HEK293 (cell line): ENCODE results near the gene EXOSC1.

Source experiments
- CTCF ChIA-PET: fragments of 350-600 bp; formaldehyde crosslinking; extraction: SDS; loops from one replicate; lab custom pipeline; 2021; ENCODE audit warnings: antibody characterized with exemption; lab: Yijun Ruan, JAX
- POLR2A ChIA-PET: fragments of 300-600 bp; formaldehyde crosslinking; extraction: SDS; loops from one replicate; lab custom pipeline; 2020; ENCODE audit warnings: antibody characterized with exemption, inconsistent platforms; lab: Yijun Ruan, JAX
- H3K27ac ChIP-seq: fragments of 200-500 bp; sonication (Bioruptor generic); 2 replicates; pipeline ENCODE4 v1.5.1; 2014; ENCODE audit warnings: low read depth, low read length, control low read depth, inconsistent platforms; ENCODE audit errors: extremely low read depth
- H3K36me3 ChIP-seq, 2 experiments: fragments of 200-500 bp in 1 of 2; sonication (Bioruptor generic) in 1 of 2; 1 replicate in 1 of 2; 2 replicates in 1 of 2; pipeline ENCODE4 v1.5.1; 2014 to 2017; ENCODE audit warnings: inconsistent platforms in 2 of 2, low read length in 2 of 2; ENCODE audit not compliant: control insufficient read depth in 2 of 2, insufficient read depth in 1 of 2
- H3K4me1 ChIP-seq: fragments of 200-500 bp; sonication (Bioruptor generic); 2 replicates; pipeline ENCODE4 v1.5.1; 2014; ENCODE audit warnings: mild to moderate bottlenecking, low read length, inconsistent platforms; ENCODE audit not compliant: control insufficient read depth, insufficient read depth
- H3K4me3 ChIP-seq: 2 replicates; pipeline ENCODE4 v1.5.1; 2011; ENCODE audit warnings: low read depth, mild to moderate bottlenecking, control low read depth, low read length, moderate library complexity
- H3K9me3 ChIP-seq: fragments of 200-500 bp; sonication (Bioruptor generic); 2 replicates; pipeline ENCODE4 v1.5.1; 2014; ENCODE audit warnings: low read depth, low read length, inconsistent platforms; ENCODE audit not compliant: control insufficient read depth, insufficient read depth
- KLF8 ChIP-seq: fragments of 450-650 bp; formaldehyde crosslinking; IDR thresholded peaks from 2 replicates; pipeline ENCODE4 v1.5.1; 2016; ENCODE audit warnings: missing biosample characterization, missing genetic modification characterization
- MYNN ChIP-seq: fragments of 450-650 bp; formaldehyde crosslinking; IDR thresholded peaks from 2 replicates; pipeline ENCODE4 v1.5.1; 2016; ENCODE audit warnings: missing biosample characterization, missing genetic modification characterization, borderline replicate concordance
- PRDM1 ChIP-seq: fragments of 450-650 bp; formaldehyde crosslinking; IDR thresholded peaks from 2 replicates; pipeline ENCODE4; 2016; ENCODE audit warnings: missing biosample characterization, missing genetic modification characterization
- SCRT2 ChIP-seq: fragments of 450-650 bp; formaldehyde crosslinking; IDR thresholded peaks from 2 replicates; pipeline ENCODE4 v1.5.1; 2016; ENCODE audit warnings: missing biosample characterization, missing genetic modification characterization
- ZBTB17 ChIP-seq: fragments of 450-650 bp; formaldehyde crosslinking; IDR thresholded peaks from 2 replicates; pipeline ENCODE4 v1.5.1; 2016; ENCODE audit warnings: missing biosample characterization, missing genetic modification characterization
- ZBTB48 ChIP-seq: fragments of 450-650 bp; formaldehyde crosslinking; IDR thresholded peaks from 2 replicates; pipeline ENCODE4 v1.5.1; 2016; ENCODE audit warnings: missing biosample characterization, missing genetic modification characterization
- ZEB2 ChIP-seq: fragments of 450-650 bp; formaldehyde crosslinking; IDR thresholded peaks from 2 replicates; pipeline ENCODE4 v1.5.1; 2016; ENCODE audit warnings: missing biosample characterization, missing genetic modification characterization
- ZNF2 ChIP-seq: fragments of 450-650 bp; formaldehyde crosslinking; IDR thresholded peaks from 2 replicates; pipeline ENCODE4 v1.5.1; 2016; ENCODE audit warnings: missing biosample characterization, missing genetic modification characterization
- ZNF24 ChIP-seq: fragments of 450-650 bp; formaldehyde crosslinking; IDR thresholded peaks from 2 replicates; pipeline ENCODE4 v1.5.1; 2016; ENCODE audit warnings: missing biosample characterization, missing genetic modification characterization
- ZNF292 ChIP-seq: fragments of 450-650 bp; formaldehyde crosslinking; IDR thresholded peaks from 2 replicates; pipeline ENCODE4 v1.5.1; 2016; ENCODE audit warnings: low read depth, missing biosample characterization, missing genetic modification characterization, borderline replicate concordance
- ZNF391 ChIP-seq: fragments of 450-650 bp; formaldehyde crosslinking; IDR thresholded peaks from 2 replicates; pipeline ENCODE4 v1.5.1; 2016; ENCODE audit warnings: low read depth, missing biosample characterization, missing genetic modification characterization, borderline replicate concordance
- ZNF433 ChIP-seq: fragments of 450-650 bp; formaldehyde crosslinking; IDR thresholded peaks from 2 replicates; pipeline ENCODE4 v1.5.1; 2016; ENCODE audit warnings: missing biosample characterization, missing genetic modification characterization, low read depth
- ZNF629 ChIP-seq: fragments of 450-650 bp; formaldehyde crosslinking; IDR thresholded peaks from 2 replicates; pipeline ENCODE4 v1.5.1; 2017; ENCODE audit warnings: missing biosample characterization, missing genetic modification characterization
- ZNF654 ChIP-seq: fragments of 450-650 bp; formaldehyde crosslinking; IDR thresholded peaks from 2 replicates; pipeline ENCODE4 v1.5.1; 2016; ENCODE audit warnings: low read depth, missing biosample characterization, missing genetic modification characterization
- ZNF660 ChIP-seq: fragments of 450-650 bp; IDR thresholded peaks from 2 replicates; pipeline ENCODE4 v1.5.1; 2018; ENCODE audit warnings: missing biosample characterization, mild to moderate bottlenecking, missing genetic modification characterization
- ZNF677 ChIP-seq: fragments of 450-650 bp; IDR thresholded peaks from 2 replicates; pipeline ENCODE4 v1.5.0; 2018; ENCODE audit warnings: missing biosample characterization, mild to moderate bottlenecking, missing genetic modification characterization, moderate library complexity
- ZNF776 ChIP-seq: fragments of 450-650 bp; formaldehyde crosslinking; IDR thresholded peaks from 2 replicates; pipeline ENCODE4 v1.5.0; 2017; ENCODE audit warnings: missing biosample characterization, missing genetic modification characterization, borderline replicate concordance
- ZNF791 ChIP-seq: fragments of 450-650 bp; formaldehyde crosslinking; IDR thresholded peaks from 2 replicates; pipeline ENCODE4 v1.5.1; 2016; ENCODE audit warnings: missing biosample characterization, missing genetic modification characterization
- TF ChIP-seq, protein P1 (sequence below): fragments of 450-650 bp; formaldehyde crosslinking; IDR thresholded peaks from 2 replicates; pipeline ENCODE4 v1.5.1; 2016; ENCODE audit warnings: missing biosample characterization, missing genetic modification characterization
- TF ChIP-seq, protein P2 (sequence below): fragments of 450-650 bp; formaldehyde crosslinking; IDR thresholded peaks from 2 replicates; pipeline ENCODE4 v1.5.1; 2017; ENCODE audit warnings: missing biosample characterization, missing genetic modification characterization
- TF ChIP-seq, protein P3 (sequence below): fragments of 450-650 bp; formaldehyde crosslinking; IDR thresholded peaks from 2 replicates; pipeline ENCODE4 v1.5.1; 2016; ENCODE audit warnings: missing biosample characterization, missing genetic modification characterization
- TF ChIP-seq, protein P4 (sequence below): fragments of 450-650 bp; formaldehyde crosslinking; IDR thresholded peaks from 2 replicates; pipeline ENCODE4 v1.5.1; 2016; ENCODE audit warnings: missing biosample characterization, missing genetic modification characterization

The EXOSC1 gene

DNA sequence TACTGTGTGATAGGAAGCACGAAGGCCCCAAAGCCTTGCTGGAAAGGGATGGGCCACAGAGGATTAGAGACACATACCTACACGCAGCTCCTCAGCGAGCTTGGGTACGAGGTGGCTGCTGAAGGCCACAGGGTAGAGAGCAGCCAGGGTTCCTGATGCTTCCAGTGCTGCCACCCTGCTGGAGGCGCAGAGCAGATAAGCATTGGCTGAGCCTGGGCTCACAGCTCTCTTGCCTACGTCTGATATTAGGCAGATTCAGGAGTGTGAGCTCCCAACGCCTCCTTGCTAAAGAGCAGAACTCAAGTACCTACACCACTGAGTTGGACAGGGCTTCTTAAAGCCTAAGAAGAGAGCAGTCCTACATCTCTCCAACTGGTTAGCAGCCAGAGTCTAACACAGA is 20.2 kb upstream of the EXOSC1 start (continued):
- TF ChIP-seq ZNF776 (tag by site-specific recombination) (no peak), ZNF433 (tag by site-specific recombination) (no peak)

DNA sequence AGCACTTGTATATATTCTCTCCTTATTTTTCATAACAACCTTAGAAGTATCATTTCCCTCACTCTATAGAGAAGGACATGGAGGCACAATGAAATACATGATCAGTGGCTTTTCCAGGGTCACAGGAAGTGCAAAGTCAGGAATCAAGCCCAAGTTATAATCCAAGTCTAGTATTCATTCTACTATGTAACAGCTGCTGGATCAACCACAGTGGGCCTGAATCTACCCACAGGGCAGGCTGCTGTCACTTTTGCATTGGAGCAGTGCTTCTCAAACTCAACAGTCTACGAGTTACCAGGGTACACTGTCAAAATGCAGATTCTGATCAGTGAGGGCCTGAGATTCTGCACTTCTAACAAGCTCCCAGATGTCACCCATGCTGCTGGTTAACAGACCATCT is 18.4 kb upstream of the EXOSC1 start:
- H3K4me1 ChIP-seq = no peaks in the 10 kb centered on the region
- CTCF ChIA-PET = interaction anchor here (0.5 to 8.2 kb wide), 20 partner anchors 10 to 429 kb away, joined by 3 to 81 read pairs (median 5); partner anchors contain the start of gene PI4K2A
- TF ChIP-seq ZNF24 (no peak), ZNF677 (tag by site-specific recombination) (no peak), ZNF391 (tag by site-specific recombination) (no peak), MYNN (no peak)
- TF ChIP-seq, protein P1, sequence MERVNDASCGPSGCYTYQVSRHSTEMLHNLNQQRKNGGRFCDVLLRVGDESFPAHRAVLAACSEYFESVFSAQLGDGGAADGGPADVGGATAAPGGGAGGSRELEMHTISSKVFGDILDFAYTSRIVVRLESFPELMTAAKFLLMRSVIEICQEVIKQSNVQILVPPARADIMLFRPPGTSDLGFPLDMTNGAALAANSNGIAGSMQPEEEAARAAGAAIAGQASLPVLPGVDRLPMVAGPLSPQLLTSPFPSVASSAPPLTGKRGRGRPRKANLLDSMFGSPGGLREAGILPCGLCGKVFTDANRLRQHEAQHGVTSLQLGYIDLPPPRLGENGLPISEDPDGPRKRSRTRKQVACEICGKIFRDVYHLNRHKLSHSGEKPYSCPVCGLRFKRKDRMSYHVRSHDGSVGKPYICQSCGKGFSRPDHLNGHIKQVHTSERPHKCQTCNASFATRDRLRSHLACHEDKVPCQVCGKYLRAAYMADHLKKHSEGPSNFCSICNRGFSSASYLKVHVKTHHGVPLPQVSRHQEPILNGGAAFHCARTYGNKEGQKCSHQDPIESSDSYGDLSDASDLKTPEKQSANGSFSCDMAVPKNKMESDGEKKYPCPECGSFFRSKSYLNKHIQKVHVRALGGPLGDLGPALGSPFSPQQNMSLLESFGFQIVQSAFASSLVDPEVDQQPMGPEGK (tag by site-specific recombination) = no peak
- POLR2A ChIA-PET = no interaction called here
- H3K9me3 ChIP-seq = no peaks in the 10 kb centered on the region
- H3K36me3 ChIP-seq = peaks cover 50 to 96% of the 10 kb centered on the region in 2 experiments
- H3K4me3 ChIP-seq = no peak overlapping the region
- H3K27ac ChIP-seq = no peak overlapping the region

DNA sequence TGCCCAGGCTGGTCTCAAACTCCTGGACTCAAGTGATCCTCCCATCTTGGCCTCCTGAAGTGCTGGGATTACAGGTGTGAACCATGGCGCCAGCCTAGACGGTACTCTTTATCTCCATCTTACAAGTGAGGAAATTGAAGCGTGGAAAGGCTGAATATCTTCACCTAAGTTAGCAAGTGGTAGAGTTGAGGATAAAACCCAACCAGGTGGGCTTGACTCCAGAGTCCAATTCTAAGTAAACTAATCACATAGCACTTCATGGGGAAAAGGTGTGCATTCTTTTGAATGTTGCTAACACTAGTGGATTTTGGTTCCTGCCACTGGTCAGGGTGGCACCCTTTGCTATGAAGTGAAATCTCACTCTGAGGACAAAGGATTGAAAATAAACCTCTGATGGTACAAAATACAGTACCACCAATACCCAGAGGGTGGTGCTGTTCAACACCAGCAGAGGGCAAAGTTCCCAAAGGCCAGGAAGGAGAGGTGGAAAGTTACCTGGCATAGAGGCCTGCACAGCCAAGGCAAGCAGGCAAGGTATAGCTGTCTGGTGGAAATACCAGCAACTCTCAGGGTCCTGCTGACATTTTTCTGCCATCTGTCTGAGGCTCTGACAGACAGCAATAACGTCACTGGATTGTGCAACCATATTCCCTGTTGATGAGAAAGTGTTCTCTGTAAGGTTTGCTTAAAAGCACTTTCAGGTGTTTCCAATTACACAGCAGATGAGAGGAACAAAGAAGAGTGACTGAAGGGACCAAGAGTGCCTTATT is 17.7 kb upstream of the EXOSC1 start:
- H3K4me3 ChIP-seq = no peak overlapping the region
- POLR2A ChIA-PET = interaction anchor here (0.9 kb wide), 1 partner anchor 91 kb away, joined by 3 read pairs; no protein-coding TSS in a partner anchor
- peaks cover 54 to 97% of the 10 kb centered on the region in 2 experiments for H3K36me3 ChIP-seq
- H3K27ac ChIP-seq = no peak overlapping the region
- no peaks in the 10 kb centered on the region for H3K4me1 ChIP-seq
- TF ChIP-seq KLF8 (tag by site-specific recombination) = 0 out of 2 replicates have a peak, but pooled peaks have one; percentile 44
- peak; percentile 95 for TF ChIP-seq PRDM1 (tag by site-specific recombination)
- peak; percentile 38; the same call in 1 of the 2 replicates for TF ChIP-seq SCRT2 (tag by site-specific recombination)
- TF ChIP-seq, protein P2, sequence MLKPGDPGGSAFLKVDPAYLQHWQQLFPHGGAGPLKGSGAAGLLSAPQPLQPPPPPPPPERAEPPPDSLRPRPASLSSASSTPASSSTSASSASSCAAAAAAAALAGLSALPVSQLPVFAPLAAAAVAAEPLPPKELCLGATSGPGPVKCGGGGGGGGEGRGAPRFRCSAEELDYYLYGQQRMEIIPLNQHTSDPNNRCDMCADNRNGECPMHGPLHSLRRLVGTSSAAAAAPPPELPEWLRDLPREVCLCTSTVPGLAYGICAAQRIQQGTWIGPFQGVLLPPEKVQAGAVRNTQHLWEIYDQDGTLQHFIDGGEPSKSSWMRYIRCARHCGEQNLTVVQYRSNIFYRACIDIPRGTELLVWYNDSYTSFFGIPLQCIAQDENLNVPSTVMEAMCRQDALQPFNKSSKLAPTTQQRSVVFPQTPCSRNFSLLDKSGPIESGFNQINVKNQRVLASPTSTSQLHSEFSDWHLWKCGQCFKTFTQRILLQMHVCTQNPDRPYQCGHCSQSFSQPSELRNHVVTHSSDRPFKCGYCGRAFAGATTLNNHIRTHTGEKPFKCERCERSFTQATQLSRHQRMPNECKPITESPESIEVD (tag by site-specific recombination) = no peak
- peak; percentile 66 for TF ChIP-seq ZBTB17 (tag by site-specific recombination)
- peak; percentile 77 for TF ChIP-seq ZNF654
- TF ChIP-seq, protein P3, sequence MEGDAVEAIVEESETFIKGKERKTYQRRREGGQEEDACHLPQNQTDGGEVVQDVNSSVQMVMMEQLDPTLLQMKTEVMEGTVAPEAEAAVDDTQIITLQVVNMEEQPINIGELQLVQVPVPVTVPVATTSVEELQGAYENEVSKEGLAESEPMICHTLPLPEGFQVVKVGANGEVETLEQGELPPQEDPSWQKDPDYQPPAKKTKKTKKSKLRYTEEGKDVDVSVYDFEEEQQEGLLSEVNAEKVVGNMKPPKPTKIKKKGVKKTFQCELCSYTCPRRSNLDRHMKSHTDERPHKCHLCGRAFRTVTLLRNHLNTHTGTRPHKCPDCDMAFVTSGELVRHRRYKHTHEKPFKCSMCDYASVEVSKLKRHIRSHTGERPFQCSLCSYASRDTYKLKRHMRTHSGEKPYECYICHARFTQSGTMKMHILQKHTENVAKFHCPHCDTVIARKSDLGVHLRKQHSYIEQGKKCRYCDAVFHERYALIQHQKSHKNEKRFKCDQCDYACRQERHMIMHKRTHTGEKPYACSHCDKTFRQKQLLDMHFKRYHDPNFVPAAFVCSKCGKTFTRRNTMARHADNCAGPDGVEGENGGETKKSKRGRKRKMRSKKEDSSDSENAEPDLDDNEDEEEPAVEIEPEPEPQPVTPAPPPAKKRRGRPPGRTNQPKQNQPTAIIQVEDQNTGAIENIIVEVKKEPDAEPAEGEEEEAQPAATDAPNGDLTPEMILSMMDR (tag by site-specific recombination) = peak; percentile 82
- TF ChIP-seq ZNF660 (tag by site-specific recombination) = peak; percentile 53; the same call in 1 of the 2 replicates
- 0 out of 2 replicates have a peak, but pooled peaks have one; percentile 38 for TF ChIP-seq ZEB2 (tag by site-specific recombination)
- TF ChIP-seq ZBTB48 (tag by site-specific recombination) = no peak
- TF ChIP-seq ZNF629 (tag by site-specific recombination) = peak; percentile 52
- TF ChIP-seq, protein P4, sequence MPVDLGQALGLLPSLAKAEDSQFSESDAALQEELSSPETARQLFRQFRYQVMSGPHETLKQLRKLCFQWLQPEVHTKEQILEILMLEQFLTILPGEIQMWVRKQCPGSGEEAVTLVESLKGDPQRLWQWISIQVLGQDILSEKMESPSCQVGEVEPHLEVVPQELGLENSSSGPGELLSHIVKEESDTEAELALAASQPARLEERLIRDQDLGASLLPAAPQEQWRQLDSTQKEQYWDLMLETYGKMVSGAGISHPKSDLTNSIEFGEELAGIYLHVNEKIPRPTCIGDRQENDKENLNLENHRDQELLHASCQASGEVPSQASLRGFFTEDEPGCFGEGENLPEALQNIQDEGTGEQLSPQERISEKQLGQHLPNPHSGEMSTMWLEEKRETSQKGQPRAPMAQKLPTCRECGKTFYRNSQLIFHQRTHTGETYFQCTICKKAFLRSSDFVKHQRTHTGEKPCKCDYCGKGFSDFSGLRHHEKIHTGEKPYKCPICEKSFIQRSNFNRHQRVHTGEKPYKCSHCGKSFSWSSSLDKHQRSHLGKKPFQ = no peak
- TF ChIP-seq ZNF2 = peak; percentile 98
- no peak for TF ChIP-seq ZNF791 (tag by site-specific recombination)
- TF ChIP-seq ZNF292 (tag by site-specific recombination) = no peak
- CTCF ChIA-PET = interaction anchor here (0.5 to 8.2 kb wide), 19 partner anchors 10 to 273 kb away, joined by 3 to 81 read pairs (median 5); partner anchors contain the start of gene PI4K2A
- H3K9me3 ChIP-seq = no peaks in the 10 kb centered on the region
